CMK (cell line): ENCODE data around the gene SLC17A3.

Source experiments
- DNase-seq: peaks from one replicate; pipeline ENCODE4 v3.0.0-alpha.2; 2010; ENCODE audit warnings: low read depth

SLC17A3 gene

GRCh38 chr6:25835442-25836283, 38.4 kb downstream of the SLC17A3 start:
- DNase-seq = no peak

DNA sequence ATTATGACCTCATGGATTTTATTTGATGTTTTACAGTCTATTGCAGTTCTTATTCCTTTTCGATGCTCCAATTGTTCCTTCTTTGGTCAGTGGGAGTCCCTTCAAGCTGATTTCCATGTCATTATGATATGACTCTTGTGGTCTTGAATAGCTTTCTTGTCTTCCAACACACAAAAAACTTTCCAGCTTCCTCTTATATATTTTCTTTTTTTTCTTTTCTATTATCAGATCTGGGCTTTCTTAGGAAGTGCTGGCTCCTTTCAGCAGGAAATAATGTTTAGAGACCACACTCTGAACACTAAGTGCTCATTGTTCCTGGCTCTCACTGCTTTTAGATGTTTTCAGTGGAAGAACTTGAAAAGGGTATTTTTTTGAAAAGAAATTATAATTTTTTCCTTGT, 39.1 kb downstream of the SLC17A3 start:
- peak; percentile 11 for DNase-seq

- no peak for DNase-seq
Observed at GRCh38 chr6:25833136-25833535, 40.9 kb downstream of the SLC17A3 start.

DNA sequence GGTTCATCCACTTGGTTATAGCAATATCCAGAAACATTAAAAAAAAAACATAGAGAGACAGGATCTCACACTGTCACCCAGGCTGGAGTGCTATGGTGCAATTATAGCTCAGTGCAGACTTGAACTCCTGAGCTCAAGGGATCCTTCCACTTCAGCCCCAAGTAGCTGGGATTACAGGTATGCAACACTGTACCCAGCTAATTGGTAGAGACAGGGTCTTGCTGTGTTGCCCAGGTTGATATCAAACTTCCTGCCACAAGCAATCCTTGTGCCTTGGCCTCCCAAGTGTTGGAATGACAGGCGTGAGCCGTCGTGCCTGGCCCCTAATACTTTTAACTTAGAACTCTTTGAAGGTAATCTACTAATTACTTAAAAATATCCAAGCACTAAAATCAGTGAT, 41.4 kb downstream of the SLC17A3 start:
- DNase-seq = no peak

- DNase-seq = no peak
Observed at GRCh38 chr6:25832307-25832662, 41.8 kb downstream of the SLC17A3 start.

- DNase-seq = no peak
Observed at GRCh38 chr6:25831532-25832306, 42.3 kb downstream of the SLC17A3 start, which contains the start of gene SLC17A1. SLC17A1 (minus strand) TSS chr6:25832052; CDS start chr6:25830557, 1,495 bp downstream.

GRCh38 chr6:25830458-25830857, 43.6 kb downstream of the SLC17A3 start:
- no peak for DNase-seq

DNA sequence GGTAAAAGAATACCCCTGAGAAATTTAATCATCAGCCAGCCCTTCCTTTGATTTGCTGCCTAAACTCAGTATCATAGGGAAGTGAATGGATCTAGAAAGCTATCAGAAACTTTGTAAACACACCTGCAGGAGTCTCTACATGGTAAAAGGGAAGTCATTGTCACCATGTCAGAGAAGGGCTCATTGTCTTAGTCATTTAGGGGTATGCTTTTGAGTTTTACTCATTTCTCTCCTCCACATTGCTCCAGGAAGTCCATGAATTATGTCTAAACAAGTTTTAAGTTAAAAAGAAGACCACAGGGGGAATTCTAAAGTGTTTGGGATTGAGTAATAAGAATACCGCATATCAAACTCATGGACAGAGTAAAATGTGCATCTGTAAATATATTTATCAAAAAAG, 44.7 kb downstream of the SLC17A3 start:
- no peak for DNase-seq

- DNase-seq = no peak
Observed at GRCh38 chr6:25821341-25821740, 52.7 kb downstream of the SLC17A3 start.

- DNase-seq = no peak
Observed at GRCh38 chr6:25816252-25816651, 57.8 kb downstream of the SLC17A3 start.

GRCh38 chr6:25815194-25815593, 58.8 kb downstream of the SLC17A3 start:
- DNase-seq = no peak

DNA sequence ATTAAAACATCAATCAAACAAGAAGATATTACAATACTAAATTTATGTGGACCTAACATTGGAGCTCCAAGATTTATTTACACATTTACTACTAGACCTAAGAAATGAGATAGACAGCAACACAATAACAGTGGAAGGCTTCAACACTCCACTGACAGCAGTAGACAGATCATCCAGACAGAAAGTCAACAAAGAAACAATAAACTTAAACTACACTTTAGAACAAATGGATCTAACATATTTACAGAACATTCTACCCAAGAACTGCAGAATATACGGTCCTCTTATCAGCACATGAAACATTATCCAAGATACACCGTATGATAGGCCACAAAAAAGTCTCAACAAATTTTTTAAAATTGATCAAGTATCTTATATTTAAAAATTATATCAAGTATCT, 69.2 kb downstream of the SLC17A3 start:
- no peak for DNase-seq

- DNase-seq = no peak
Observed at GRCh38 chr6:25801436-25801835, 72.6 kb downstream of the SLC17A3 start.
